Measurements from ENCODE around the gene COA1.
"Not testable (repeated sequence)": the region's sequence is repeated elsewhere in the genome, so short reads cannot be mapped to it uniquely, and the experiment has no call there.

The COA1 gene

DNA sequence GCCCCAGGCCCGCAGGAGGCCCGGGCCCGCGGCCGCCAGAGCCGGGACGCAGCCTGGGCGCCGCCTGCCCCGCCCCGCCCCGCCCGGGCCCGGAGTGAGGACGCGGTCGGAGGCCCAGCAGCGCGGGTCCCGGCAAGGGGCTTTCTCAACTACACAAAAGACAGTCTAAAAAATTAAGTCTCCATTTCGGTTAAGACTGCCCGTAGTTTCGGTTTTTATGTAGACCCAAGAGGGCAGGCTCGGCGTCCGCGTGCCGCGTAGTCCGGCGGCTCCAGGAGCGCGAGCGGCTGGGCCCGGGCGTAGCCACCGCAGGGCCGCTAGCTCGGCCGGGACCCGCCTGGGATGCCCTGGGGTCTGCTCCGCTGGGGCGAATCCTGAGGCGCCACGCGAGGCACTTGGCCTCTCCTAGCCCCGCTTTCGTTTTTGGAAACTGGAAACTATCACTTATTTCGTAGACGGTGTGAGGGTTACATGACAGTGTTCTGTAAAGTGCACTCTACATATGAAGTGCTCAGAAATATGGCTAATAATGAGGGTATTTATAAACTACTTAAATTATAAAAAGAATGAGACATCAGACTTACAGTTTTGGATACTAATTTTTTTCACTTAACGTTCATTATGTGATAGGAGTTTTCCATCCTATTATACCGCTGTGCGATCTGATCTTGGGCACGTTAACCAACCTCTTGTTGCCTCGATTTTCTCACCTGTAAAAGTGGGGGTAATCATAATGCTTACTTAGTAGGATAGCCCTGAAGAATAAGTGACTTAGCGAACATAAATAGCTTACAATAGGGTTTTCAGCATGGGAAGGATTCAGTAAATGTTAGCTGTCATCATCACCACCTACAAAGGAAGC, 29.7 kb upstream of the COA1 start:
- DNase-seq (ENCODE audit: low read depth in 1 of 2, low spot score in 1 of 2) = peak; percentile 32 to 33

DNA sequence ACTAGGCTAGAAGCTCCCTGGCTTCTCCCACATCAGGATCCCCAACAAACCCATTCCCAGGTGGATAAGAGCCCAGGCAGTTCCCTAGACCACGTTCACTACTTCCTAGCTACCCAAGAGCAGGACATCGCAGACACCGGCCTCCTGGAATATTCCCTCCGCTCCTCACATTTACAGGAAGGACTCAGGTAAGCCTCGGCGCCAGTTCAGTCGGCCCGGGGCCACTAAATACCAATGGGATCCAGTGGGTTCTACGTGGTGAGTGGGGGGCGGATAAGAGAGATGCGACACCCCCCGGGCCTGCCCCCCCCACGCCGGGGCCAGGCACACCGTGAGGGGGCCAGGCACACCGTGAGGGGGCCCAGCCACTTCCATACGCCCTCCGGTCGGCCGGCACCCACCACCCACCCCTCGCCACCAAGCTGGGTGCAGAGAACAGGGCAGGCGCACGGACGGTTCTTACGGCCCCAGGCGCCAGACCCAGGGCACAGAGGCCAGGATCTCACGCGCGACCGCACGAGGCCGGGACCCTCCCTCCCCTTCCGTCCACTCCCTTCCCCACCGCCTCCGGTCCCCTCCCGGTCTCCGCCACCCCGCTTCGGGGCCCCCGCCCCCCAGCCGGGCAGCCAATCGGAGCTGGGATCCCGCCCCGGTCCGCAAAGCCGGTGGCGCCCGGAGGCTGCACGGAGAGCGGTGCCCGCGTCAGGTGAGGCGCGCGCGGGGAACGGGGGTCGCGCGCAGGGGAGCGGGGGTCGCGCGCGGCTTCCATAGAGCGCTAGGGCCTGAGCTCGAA, 28.9 kb upstream of the COA1 start, which contains the start of gene BLVRA:
Gene BLVRA (plus strand): TSS at position 652 of the 793 bp plus-strand sequence. CDS start 12,479 bp downstream, outside the sequence.
- DNase-seq (ENCODE audit: low read depth in 1 of 2, low spot score in 1 of 2) = peak; percentile 25 to 42

DNA sequence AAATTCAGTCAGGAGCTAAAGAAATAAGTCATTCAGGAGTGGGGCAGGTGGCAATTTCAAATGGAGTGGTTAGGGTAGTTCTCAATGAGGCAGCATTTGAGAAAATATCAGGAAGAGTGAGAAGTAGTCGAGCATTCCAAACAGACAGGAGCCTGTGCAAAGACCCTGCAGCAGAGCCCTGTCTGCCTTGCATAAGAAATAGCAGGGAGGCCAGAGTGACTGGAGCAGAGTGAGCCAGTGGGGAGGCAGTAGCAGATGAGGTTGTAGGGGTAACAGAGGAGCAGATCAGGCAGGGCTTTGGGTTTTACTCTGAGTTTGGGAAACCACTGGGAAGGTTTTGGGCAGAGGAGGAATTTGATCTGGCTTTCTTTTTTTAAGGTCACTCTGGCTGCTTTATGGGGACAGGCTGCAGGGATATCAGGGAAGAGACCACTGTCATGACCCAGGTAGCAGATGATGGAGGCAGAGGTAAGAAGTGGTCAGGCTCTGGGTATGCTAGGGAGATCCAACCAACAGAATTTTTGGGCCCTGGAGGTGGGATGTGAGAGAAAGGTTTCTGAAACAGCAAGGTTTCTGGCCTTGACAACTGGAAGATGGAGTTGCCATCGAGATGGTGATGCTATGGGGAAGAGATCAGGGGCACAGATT, 27.9 kb upstream of the COA1 start:
- DNase-seq (ENCODE audit: low read depth in 1 of 2, low spot score in 1 of 2) = no peak

DNA sequence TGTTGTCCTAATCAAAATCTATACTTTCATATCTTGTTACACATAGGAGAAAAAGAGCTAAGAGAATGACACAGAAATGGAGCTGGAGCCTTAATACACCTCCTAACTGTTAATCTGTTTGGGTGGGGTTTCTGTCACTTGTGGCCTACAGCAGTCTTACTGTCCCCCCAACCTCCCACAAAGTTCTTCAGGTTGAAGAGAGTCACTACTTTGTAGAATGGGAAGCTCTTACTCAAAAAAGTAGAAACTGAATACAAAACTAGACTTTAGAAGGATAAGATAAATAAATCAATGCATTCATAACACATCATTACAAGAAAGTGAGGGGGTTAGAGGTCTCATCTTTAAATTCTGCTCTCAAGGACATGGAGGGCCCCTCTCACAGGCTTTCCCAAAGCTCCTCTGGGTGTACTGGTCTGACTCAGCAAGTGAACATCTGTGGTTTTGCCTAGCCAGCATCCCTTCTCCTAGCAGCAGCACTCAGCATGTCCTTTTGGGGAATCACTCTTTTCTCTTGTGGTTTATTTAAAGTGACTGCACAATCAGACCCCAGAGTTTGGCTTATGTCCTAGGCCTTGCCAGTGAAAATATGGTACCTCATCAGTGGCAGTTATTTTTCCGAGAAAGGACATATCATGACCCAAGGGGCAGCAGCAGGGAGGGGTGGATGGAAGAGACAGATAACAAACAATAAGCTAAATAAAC, 27.2 kb upstream of the COA1 start:
- no peak for DNase-seq (ENCODE audit: low read depth in 1 of 2, low spot score in 1 of 2)

DNA sequence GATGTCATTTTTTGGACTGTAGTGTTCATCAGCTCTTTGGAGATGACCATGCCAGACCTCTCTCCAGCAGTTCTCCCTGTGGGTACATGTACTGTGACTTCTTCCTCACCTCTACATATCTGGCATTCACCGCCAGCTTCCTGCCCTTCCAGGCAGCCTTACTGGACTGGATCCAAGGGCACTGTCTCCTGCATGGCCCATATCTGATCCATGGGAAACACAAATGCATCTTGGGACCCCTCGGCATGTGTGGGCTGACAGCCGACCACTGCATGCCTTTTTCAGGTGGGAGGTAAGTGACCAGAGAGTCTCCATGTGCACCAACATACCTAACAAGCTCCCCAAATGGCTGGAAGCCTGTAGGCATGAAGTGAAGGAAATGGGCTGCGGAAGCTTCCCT, 25.3 kb upstream of the COA1 start:
- DNase-seq (ENCODE audit: low read depth in 1 of 2, low spot score in 1 of 2) = no peak

DNA sequence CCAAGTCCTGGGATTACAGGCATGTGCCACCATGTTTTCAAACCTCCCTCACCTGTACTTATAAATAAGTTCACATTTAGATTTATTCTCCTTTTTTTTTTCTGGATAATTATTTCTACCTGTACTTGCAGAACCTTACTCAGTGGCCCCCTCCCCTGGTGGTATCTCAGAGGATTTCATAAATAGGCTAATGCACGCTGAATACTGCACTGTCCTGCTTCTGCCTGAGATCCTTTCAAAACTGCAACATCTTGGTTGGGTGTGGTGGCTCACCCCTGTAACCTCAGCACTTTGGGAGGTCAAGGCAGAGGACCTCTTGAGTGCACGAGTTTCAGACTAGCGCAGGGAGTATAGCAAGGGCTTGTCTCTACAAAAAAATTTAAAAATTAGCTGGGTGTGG, 24.5 kb upstream of the COA1 start:
- DNase-seq (ENCODE audit: low read depth in 1 of 2, low spot score in 1 of 2) = no peak

DNA sequence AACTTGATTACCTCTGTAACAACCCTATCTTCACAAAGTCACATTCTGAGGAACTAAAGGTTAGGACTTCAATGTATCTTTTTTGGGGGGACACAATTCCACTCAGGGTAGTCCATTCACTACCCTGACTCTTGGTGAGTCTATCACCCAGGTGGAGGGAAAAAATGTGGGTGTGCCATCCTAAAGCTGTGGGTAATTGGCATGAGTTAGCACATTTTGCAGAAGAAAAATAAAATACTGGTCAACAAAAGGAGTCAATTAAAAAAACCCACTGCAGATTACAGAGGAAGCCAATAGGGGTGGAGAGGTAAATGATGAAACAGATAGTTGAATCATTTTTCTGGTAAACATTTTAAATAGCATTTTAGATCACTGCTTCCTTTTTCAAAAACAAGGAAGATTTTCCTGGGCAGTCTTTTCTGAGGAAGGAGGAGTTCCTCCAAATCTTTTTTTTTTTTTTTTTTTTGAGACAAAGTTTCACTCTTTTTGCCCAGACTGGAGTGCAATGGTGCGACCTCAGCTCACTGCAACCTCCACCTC, 24.0 kb upstream of the COA1 start:
- DNase-seq (ENCODE audit: low read depth in 1 of 2, low spot score in 1 of 2) = no peak

DNA sequence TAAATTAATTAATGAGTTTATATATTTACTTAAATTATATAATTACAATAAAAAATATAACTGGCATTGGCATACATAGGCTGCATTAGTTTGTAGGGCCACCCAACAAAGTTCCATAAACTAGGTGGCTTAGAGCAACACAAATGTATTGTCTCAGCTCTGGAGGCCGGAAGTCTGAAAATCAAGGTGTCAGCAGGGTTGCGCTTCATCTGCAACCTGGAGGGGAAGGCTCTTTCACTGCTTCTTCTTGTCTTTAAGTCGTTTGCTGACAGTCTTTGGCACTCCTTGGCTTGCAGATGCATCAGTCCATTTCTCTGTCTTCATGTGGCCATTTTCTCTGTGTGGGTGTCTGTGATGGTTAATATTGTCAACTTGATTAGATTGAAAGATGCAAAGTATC, 23.1 kb upstream of the COA1 start:
- DNase-seq (ENCODE audit: low read depth in 1 of 2, low spot score in 1 of 2) = no peak

DNA sequence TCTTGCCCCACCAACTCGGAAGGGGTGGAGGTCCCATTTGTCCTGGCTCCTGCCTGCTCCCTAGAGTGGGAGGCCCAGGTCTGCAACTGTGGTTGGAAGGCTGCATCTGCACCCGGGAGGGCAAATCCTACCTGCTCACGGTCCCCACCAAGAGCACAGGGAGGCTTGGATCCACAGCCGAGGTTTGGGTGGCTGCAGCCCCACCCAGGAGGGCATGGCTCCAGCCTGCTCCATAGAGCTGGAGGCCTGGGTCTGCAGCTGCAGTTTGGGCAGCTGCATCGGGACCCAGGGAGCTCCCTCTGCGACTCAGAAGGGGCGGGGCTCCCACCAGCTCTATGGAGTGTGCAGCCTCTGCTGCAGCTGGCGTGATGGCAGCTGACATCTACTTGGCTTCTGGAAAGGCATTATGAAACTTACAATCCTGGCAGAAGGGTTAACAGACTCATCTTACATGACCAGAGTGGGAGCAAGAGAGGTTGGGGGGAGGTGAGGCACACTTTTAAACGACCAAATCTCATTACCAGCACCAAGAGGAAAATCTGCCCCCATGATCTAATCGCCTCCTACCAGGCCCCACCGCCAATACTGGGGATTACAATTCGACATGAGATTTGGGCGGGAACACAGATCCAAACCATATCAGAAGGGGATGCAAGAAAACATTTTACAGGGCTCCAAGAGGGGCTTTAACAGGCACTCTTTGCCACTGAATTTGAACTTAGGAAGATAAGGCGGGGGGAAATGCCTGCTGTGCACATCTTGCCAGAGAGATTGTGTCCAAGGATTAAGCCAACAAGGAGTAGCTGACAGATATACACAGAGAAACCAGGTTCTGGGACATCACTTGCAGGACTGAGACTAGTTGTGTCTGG, 20.9 kb upstream of the COA1 start:
- no peak for DNase-seq (ENCODE audit: low read depth in 1 of 2, low spot score in 1 of 2)

DNA sequence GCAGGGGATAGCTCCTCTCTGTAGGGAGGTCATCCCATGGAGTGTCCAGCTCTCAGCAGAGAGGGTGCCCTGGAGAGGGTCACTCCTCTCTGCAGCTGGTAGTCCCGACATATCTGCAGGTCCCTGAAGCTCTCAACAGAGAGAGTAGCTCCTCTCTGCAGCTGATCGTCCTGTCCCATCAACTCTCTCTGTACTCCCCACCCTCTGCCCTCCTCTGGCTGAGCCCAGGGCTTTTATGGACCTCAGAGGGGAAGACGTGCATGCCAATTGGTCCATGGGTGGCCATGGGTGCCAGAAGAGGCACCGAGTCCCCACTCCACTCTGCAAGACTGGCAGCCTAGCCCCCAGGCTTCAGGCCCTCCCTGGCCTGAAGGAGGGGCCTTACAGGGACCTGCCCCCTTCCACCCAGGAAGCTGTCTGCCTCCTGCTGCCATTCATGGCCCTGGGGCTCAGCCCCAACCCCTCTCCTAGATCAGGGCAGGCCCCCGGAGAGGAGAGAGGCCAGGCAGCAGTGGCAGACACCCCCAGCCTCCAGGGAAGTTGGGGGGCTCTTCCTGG, 20.1 kb upstream of the COA1 start:
- no peak for DNase-seq (ENCODE audit: low read depth in 1 of 2, low spot score in 1 of 2)

DNA sequence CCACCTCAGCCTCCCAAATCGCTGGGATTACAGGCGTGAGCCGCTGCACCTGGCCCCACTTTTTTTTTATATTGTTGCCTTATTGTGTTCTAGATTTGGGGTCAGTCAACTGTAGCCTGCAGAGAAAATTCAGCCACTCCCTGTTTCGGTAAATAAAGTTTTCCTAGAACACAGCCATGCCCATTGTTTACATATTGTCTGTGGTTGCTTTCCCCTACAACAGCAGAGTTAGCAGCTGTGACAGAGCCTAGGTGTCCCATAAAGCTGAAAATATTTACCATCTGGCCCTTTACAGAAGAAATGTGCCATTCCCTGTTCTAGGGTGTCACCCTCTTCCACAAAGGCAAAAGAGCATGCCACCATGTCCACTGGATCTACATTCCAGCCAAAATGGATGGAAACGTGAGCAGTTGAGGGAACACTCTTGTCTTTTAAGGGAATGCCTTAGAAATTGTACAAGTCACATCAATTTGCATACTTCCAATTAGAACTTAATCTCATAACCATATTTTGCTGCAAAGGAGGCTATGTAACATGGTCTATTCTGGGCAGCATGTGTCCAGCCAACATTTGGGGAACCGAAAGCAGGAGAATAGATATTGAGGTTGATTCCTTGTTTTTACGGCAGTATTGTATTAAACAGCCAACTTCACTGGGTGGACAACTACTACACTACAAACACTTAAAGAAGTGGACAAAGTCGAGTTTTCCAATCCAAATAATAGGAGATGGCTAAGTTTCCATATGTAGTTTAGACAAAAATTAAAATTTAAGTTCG, 18.2 kb upstream of the COA1 start:
- no peak for DNase-seq (ENCODE audit: low read depth in 1 of 2, low spot score in 1 of 2)

DNA sequence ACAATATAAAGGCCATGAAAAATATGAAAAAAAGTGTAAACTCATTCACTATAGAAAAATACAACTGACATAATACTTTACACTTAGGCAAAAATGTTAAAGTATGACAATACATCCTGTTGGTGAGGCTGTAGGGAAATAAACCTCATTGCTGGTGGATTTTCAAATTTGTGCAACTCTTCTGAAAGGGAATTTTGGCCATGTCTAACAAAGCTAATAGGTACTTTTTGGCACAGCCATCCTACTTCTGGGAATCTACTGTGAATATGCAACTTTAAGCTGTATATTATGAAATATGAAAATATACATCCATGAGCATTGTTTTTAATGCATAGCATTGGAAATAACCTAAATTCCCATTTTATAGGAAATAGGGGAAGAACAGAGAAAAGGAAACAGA, 13.4 kb upstream of the COA1 start:
- DNase-seq (ENCODE audit: low read depth in 1 of 2, low spot score in 1 of 2) = no peak

DNA sequence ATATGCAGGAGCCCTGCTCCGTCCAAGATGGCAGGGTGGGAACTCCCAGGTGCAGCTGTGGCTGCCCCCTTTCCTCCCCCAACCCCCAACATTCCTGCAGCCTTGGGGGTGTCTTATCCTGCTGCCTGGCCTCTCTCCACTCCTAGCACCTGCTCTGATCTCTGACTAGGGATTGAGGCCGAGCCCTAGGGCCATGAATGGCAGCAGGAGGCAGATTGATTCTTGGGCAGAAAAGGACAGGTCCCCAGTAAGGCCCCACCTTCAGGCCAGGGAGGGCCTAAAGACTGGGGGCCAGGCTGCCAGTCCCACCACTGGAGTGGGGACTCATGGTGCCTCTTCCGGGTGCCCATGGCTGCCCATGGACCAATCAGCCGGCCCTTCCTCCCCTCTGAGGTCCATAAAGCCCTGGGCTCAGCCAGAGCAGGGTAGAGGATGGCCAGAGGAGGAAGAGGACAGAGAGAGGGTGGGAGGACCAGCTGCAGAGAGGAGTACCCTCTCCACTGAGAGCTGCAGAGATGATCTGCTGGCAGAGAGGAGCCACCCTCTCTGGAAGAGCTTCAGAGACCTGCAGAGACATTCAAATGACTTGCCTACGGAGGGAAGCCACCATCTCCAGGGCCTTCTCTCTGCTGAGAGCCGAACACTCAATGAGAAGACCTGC, 8.3 kb upstream of the COA1 start:
- no peak for DNase-seq (ENCODE audit: low read depth in 1 of 2, low spot score in 1 of 2)

DNA sequence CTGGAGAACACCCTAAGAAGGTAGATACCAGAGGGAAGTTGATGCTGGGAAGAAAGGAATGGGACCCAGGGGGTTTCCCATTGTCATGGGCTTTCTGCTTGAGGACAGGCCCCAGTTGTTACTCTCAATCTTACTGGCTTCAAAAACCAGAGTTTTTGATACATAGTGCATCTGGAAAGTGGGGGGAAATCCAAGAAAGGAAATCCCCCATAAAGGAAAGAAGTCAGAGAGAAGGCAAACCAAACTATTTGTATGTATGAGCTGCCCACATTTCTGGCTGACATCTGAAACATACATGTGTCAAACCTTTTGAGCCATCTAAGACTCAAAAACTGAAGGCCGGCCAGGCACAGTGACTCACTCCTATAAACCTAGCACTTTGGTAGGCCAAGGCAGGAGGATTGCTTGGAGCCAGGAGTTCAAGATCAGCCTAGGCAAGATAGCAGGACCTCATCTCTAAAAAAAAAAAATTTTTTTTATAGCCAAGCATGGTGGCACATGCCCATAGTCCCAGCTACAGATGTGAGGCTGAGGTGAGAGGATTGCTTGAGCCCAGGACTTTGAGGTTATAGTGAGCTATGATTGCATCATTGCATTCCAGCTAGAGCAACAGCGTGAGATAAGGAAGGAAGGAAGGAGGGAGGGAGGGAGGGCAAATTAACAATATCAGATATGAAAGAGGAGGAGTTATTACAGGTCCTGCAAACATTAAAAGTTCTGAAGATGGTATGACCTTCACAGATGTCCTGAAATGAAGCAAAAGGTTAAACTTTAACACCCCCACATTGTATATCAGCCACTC, 6.7 kb upstream of the COA1 start:
- no peak for DNase-seq (ENCODE audit: low read depth in 1 of 2, low spot score in 1 of 2)

DNA sequence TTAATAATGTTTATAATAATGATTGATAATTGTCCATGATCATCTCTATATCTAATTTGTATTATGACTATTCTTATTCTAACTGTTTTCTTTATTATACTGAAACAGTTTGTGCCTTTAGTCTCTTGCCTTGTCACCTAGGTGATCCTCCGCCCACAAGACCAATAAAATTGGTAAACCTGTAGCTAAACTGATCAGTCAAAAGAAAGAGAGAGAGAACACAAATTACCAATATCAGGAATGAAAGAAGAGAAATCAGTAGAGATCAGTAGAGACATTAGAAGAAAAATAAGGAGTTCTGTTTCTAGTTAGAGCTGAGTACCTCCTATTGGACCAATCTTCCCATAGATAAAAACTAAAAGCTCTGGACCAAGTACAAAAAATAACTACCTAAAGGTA, 6.1 kb upstream of the COA1 start:
- no peak for DNase-seq (ENCODE audit: low read depth in 1 of 2, low spot score in 1 of 2)

DNA sequence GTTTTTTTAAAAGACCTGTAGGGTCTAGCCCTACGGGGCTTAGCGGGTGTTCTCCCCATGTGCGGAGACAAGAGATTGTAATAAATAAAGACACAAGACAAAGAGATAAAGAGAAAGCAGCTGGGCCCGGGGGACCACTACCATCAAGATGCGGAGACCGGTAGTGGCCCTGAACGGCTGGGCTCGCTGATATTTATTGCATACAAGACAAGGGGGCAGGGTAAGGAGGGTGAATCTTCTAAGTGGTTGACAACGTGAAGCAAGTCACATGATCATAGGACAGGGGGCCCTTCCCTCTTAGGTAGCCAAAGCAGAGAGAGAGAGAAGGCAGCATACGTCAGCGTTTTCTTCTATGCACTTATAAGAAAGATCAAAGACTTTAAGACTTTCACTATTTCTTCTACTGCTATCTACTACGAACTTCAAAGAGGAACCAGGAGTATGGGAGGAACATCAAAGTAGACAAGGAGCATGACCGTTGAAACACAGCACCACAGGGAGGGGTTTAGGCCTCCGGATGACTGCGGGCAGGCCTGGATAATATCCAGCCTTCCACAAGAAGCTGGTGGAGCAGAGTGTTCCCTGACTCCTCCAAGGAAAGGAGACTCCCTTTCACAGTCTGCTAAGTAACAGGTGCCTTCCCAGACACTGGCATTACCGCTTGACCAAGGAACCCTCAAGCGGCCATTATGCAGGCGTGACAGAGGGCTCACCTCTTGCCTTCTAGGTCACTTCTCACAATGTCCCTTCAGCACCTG, 5.4 kb upstream of the COA1 start:
- DNase-seq (ENCODE audit: low read depth in 1 of 2, low spot score in 1 of 2) = not testable (repeated sequence)

DNA sequence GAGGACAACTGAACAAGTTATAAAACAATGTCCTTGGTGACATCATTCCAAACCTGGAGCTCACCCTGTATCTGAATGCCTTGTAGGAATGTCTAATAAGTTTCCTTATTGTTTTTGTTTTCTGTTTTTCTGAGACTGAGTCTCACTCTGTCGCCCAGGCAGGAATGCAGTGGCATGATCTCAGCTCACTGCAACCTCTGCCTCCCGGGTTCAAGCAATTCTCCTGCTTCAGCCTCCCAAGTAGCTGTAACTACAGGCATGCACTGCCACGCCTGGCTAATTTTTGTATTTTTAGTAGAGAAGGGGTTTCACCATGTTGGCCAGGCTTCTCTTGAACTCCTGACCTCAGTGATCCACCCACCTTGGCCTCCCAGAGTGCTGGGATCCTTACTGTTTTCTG, 2.2 kb upstream of the COA1 start:
- DNase-seq (ENCODE audit: low read depth in 1 of 2, low spot score in 1 of 2) = not testable (repeated sequence)
